22Rv1 (cell line): Measurements from ENCODE around the gene TCEANC.
"Not testable (repeated sequence)": the region's sequence is repeated elsewhere in the genome, so short reads cannot be mapped to it uniquely, and the experiment has no call there.

Experiments
- H3K27ac ChIP-seq: fragments of 450-650 bp; 2 replicates; pipeline ENCODE4 v1.5.1; 2017
- CTCF ChIP-seq: fragments of 450-650 bp; IDR thresholded peaks from 2 replicates; pipeline ENCODE4 v1.5.1; 2017; ENCODE audit warnings: mild to moderate bottlenecking
- ZFX ChIP-seq: fragments of 450-650 bp; IDR thresholded peaks from 2 replicates; pipeline ENCODE4 v1.6.1; 2017; ENCODE audit warnings: antibody characterized with exemption, borderline replicate concordance

The TCEANC gene

GRCh38 chrX:13647709-13648212 lies 5.2 kb upstream of the TCEANC start:
- H3K27ac ChIP-seq = no peak overlapping the region
- TF ChIP-seq CTCF (no peak), ZFX (no peak)

GRCh38 chrX:13648336-13648735 lies 4.6 kb upstream of the TCEANC start:
- not testable (repeated sequence) for H3K27ac ChIP-seq

- TF ChIP-seq ZFX (no peak), CTCF (no peak)
- H3K27ac ChIP-seq = no peak overlapping the region
Measured at GRCh38 chrX:13649838-13650237, 3.1 kb upstream of the TCEANC start.

- TF ChIP-seq ZFX (no peak), CTCF (no peak)
- H3K27ac ChIP-seq = no peak overlapping the region
Measured at GRCh38 chrX:13650318-13650717, 2.6 kb upstream of the TCEANC start.

GRCh38 chrX:13651150-13651549 lies 1.8 kb upstream of the TCEANC start:
- H3K27ac ChIP-seq = no peak overlapping the region
- no peak for TF ChIP-seq CTCF
- no peak for TF ChIP-seq ZFX

- TF ChIP-seq ZFX (no peak), CTCF (no peak)
- H3K27ac ChIP-seq = peak overlapping the region; percentile 87
Measured at GRCh38 chrX:13652287-13652793, 601 bp upstream of the TCEANC start.

GRCh38 chrX:13654116-13654515 lies 1.2 kb downstream of the TCEANC start:
- no peak for TF ChIP-seq ZFX
- TF ChIP-seq CTCF = no peak
- H3K27ac ChIP-seq = peak overlapping the region; percentile 87

- TF ChIP-seq CTCF (no peak), ZFX (no peak)
- H3K27ac ChIP-seq = no peak overlapping the region
Measured at GRCh38 chrX:13655674-13656073, 2.7 kb downstream of the TCEANC start.
